ENCODE results near the gene MIA3. TPM values are rescaled to one million over a fixed set of nuclear protein-coding genes. Genes with fewer than 3 reads are reported as not detected.
"Not testable (repeated sequence)": the region's sequence is repeated elsewhere in the genome, so short reads cannot be mapped to it uniquely, and the experiment has no call there.

MIA3 gene
- total RNA-seq, 1 donor: 68.8 TPM

DNA sequence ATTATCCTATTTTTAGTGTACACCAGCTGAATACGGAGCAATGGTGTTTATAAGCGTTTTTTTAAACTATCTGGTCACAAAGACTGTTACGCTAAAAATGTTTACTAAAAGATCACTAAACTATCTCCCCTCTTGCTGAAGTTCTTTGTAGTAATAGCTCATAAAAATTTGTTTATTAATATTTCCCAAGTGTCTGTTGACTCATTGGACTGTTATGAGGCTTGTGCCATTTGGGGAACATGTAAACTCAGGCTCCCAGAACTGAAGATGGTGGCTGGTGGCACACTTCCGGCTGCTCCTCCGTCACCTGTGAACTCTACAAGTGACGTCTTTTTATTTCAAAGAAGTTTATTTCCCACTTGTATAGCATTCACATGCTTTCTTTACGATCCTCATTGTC, 48.1 kb downstream of the MIA3 start:
- Histone ChIP-seq H3K36me3 (ENCODE audit: insufficient read depth, low read length) (peaks cover 62% of the 10 kb centered on the region), H2AFZ (ENCODE audit: low read length) (no peak overlapping the region)
- TF ChIP-seq, protein P1, sequence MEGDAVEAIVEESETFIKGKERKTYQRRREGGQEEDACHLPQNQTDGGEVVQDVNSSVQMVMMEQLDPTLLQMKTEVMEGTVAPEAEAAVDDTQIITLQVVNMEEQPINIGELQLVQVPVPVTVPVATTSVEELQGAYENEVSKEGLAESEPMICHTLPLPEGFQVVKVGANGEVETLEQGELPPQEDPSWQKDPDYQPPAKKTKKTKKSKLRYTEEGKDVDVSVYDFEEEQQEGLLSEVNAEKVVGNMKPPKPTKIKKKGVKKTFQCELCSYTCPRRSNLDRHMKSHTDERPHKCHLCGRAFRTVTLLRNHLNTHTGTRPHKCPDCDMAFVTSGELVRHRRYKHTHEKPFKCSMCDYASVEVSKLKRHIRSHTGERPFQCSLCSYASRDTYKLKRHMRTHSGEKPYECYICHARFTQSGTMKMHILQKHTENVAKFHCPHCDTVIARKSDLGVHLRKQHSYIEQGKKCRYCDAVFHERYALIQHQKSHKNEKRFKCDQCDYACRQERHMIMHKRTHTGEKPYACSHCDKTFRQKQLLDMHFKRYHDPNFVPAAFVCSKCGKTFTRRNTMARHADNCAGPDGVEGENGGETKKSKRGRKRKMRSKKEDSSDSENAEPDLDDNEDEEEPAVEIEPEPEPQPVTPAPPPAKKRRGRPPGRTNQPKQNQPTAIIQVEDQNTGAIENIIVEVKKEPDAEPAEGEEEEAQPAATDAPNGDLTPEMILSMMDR (IDR thresholded peaks at IDR 0.05; ENCODE audit: extremely low read depth, low read depth, low read length): no peak

DNA sequence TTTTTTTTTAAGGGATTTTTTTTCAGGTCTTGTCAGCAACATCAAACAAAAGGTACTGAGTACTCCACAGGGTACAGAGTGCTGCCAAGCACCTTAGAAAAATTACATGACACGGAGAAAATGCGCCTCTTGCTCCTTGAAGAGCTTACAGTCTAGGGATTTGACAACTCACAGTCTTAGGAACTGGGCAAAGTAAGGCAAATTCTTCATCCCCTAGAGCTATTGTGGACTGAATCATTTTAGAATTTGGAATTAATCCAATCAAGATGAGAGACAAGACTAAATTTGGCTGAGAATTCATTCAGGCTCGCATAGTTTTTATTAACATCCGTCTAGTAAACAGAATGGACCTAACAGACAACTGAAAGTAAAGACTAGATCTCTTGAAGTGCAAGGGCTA, 50.3 kb downstream of the MIA3 start:
- H3K9me3 ChIP-seq (ENCODE audit: low read depth, low read length); DNase-seq (ENCODE audit: insufficient read length, low spot score, missing footprints); H3K4me3 ChIP-seq (ENCODE audit: insufficient read depth, low read length); H3K27me3 ChIP-seq (ENCODE audit: insufficient read depth, low read length); H3K27ac ChIP-seq (ENCODE audit: low read depth, low read length); H3K4me2 ChIP-seq (ENCODE audit: insufficient read depth, low read length); H4K20me1 ChIP-seq (ENCODE audit: insufficient read depth, low read length); H3K79me2 ChIP-seq (ENCODE audit: insufficient read depth, low read length); H3K4me1 ChIP-seq (ENCODE audit: insufficient read depth, low read length); H2AFZ ChIP-seq (ENCODE audit: low read length): not testable (repeated sequence)
- H3K36me3 ChIP-seq (ENCODE audit: insufficient read depth, low read length): peaks cover 57% of the 10 kb centered on the region

More for the DNA sequence above, 48.1 kb downstream of the MIA3 start:
- H4K20me1 ChIP-seq (ENCODE audit: insufficient read depth, low read length): no peaks in the 10 kb centered on the region
- H3K9me3 ChIP-seq (ENCODE audit: low read depth, low read length): no peaks in the 10 kb centered on the region
- H3K79me2 ChIP-seq (ENCODE audit: insufficient read depth, low read length): no peaks in the 10 kb centered on the region
- H3K4me2 ChIP-seq (ENCODE audit: insufficient read depth, low read length): no peak overlapping the region
- H3K4me1 ChIP-seq (ENCODE audit: insufficient read depth, low read length): peaks cover 4% of the 10 kb centered on the region
- no peak overlapping the region for H3K4me3 ChIP-seq (ENCODE audit: insufficient read depth, low read length)
- DNase-seq (ENCODE audit: insufficient read length, low spot score, missing footprints): no peak
- H3K27me3 ChIP-seq (ENCODE audit: insufficient read depth, low read length): no peaks in the 10 kb centered on the region
- no peak overlapping the region for H3K27ac ChIP-seq (ENCODE audit: low read depth, low read length)

DNA sequence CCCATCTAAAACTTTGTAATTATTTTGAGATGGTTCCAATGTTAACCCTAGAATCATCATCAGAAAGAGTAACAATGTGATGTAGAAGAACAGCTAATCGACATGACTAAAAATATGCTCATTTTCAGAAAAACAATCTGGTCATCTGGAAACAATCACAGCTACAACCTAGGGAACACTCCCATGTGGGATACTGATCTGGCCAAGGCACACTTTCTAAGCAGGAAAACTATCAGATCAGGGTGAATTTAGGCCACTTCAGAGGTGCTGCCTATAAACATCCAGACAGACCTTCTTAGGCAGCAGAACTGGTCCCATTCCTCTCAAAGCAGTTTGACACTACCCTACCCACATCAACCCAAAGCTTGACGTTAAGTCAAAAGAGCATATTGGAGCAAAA, 51.2 kb downstream of the MIA3 start:
- H3K4me2 ChIP-seq (ENCODE audit: insufficient read depth, low read length); H3K79me2 ChIP-seq (ENCODE audit: insufficient read depth, low read length); H3K27ac ChIP-seq (ENCODE audit: low read depth, low read length); H4K20me1 ChIP-seq (ENCODE audit: insufficient read depth, low read length); DNase-seq (ENCODE audit: insufficient read length, low spot score, missing footprints); H3K4me1 ChIP-seq (ENCODE audit: insufficient read depth, low read length); H3K4me3 ChIP-seq (ENCODE audit: insufficient read depth, low read length); H3K27me3 ChIP-seq (ENCODE audit: insufficient read depth, low read length); H2AFZ ChIP-seq (ENCODE audit: low read length); H3K9me3 ChIP-seq (ENCODE audit: low read depth, low read length): not testable (repeated sequence)
- H3K36me3 ChIP-seq (ENCODE audit: insufficient read depth, low read length): peaks cover 56% of the 10 kb centered on the region

DNA sequence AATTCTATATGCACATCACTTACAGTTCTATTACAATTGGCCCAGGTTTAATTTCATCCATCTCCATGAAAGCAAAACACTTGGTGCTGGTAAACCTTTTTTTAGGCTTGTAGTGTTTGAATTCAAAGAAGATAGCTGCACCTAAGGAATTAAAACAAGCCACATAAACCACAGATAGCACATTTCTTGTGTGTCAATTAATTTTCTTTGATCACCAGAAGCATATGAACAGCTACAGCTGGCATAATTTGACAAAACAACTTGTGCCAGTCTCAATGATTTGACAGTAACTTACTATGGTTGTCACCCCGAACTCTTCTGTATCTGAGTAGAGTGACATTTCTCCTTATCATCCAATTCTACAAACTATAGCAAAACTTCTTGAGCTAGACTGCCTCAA, 52.2 kb downstream of the MIA3 start:
- Histone ChIP-seq H3K27ac (ENCODE audit: low read depth, low read length) (no peak overlapping the region), H3K4me1 (ENCODE audit: insufficient read depth, low read length) (peaks cover 4% of the 10 kb centered on the region), H2AFZ (ENCODE audit: low read length) (no peak overlapping the region), H3K4me2 (ENCODE audit: insufficient read depth, low read length) (no peak overlapping the region), H4K20me1 (ENCODE audit: insufficient read depth, low read length) (no peaks in the 10 kb centered on the region), H3K36me3 (ENCODE audit: insufficient read depth, low read length) (peaks cover 55% of the 10 kb centered on the region), H3K27me3 (ENCODE audit: insufficient read depth, low read length) (no peaks in the 10 kb centered on the region), H3K79me2 (ENCODE audit: insufficient read depth, low read length) (no peaks in the 10 kb centered on the region), H3K4me3 (ENCODE audit: insufficient read depth, low read length) (no peak overlapping the region), H3K9me3 (ENCODE audit: low read depth, low read length) (no peaks in the 10 kb centered on the region)
- TF ChIP-seq, protein P1 (IDR thresholded peaks at IDR 0.05; ENCODE audit: extremely low read depth, low read depth, low read length): no peak
- DNase-seq (ENCODE audit: insufficient read length, low spot score, missing footprints): peak; percentile 27

DNA sequence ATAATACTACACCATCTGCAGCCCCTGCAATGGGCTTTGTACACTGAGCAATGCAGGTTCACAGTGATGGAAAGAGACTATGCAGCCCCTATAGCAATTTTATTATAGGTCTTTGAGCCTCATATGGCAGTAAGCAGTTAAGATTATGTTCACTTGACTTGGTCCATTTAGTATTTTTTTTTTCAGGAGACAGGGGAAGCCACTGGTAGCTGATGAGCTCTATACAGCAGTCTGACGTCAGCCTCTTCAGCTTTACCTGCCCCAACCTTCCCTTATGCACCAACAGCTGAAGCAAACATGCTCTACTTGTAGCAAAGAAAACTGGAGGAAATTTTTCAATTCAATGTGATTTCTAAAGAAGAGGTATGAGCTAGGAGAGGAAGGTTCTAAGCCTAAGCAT, 62.2 kb downstream of the MIA3 start:
- Histone ChIP-seq H3K36me3 (ENCODE audit: insufficient read depth, low read length) (peaks cover 24% of the 10 kb centered on the region), H3K4me1 (ENCODE audit: insufficient read depth, low read length) (no peaks in the 10 kb centered on the region), H2AFZ (ENCODE audit: low read length) (no peak overlapping the region), H3K27me3 (ENCODE audit: insufficient read depth, low read length) (no peaks in the 10 kb centered on the region), H3K9me3 (ENCODE audit: low read depth, low read length) (no peaks in the 10 kb centered on the region), H3K4me2 (ENCODE audit: insufficient read depth, low read length) (no peak overlapping the region), H3K79me2 (ENCODE audit: insufficient read depth, low read length) (peaks cover 2% of the 10 kb centered on the region), H4K20me1 (ENCODE audit: insufficient read depth, low read length) (no peaks in the 10 kb centered on the region), H3K4me3 (ENCODE audit: insufficient read depth, low read length) (no peak overlapping the region), H3K27ac (ENCODE audit: low read depth, low read length) (no peak overlapping the region)
- TF ChIP-seq, protein P1 (IDR thresholded peaks at IDR 0.05; ENCODE audit: extremely low read depth, low read depth, low read length): no peak
- DNase-seq (ENCODE audit: insufficient read length, low spot score, missing footprints): no peak
